RWPE2 (cell line): Measurements from ENCODE around the gene OASL.

Experiments used
- ATAC-seq: fragments of 200-7000 bp; cut with Tn5 transposase; 3 replicates; pipeline ENCODE4 v1.9.1; 2021; ENCODE audit warnings: low read depth
- DNase-seq: peaks from one replicate; pipeline ENCODE4 v3.0.0-alpha.2; 2020; ENCODE audit warnings: low spot score
- H3K27ac ChIP-seq: fragments of 450-650 bp; 2 replicates; pipeline ENCODE4 v1.5.1; 2017; ENCODE audit warnings: mild to moderate bottlenecking; ENCODE audit not compliant: poor library complexity, severe bottlenecking
- H3K27me3 ChIP-seq: fragments of 250-450 bp; sonication (Bioruptor Pico); 2 replicates; pipeline ENCODE4 v1.5.1; 2021; ENCODE audit warnings: mild to moderate bottlenecking, moderate library complexity; ENCODE audit not compliant: insufficient read depth, poor library complexity, severe bottlenecking
- H3K36me3 ChIP-seq: fragments of 250-450 bp; sonication (Bioruptor Pico); 2 replicates; pipeline ENCODE4 v1.5.1; 2020; ENCODE audit warnings: low read depth, mild to moderate bottlenecking, moderate library complexity
- H3K4me1 ChIP-seq: fragments of 250-450 bp; sonication (Bioruptor Pico); 2 replicates; pipeline ENCODE4 v1.5.1; 2021; ENCODE audit warnings: mild to moderate bottlenecking, moderate library complexity; ENCODE audit not compliant: insufficient read depth, poor library complexity, severe bottlenecking
- H3K4me3 ChIP-seq: fragments of 250-450 bp; sonication (Bioruptor Pico); 2 replicates; pipeline ENCODE4 v1.5.1; 2021; ENCODE audit warnings: mild to moderate bottlenecking, moderate library complexity; ENCODE audit not compliant: severe bottlenecking
- H3K9me3 ChIP-seq: fragments of 250-450 bp; sonication (Bioruptor Pico); 2 replicates; pipeline ENCODE4 v1.5.1; 2021; ENCODE audit warnings: mild to moderate bottlenecking, moderate library complexity; ENCODE audit not compliant: severe bottlenecking
- CTCF ChIP-seq: fragments of 450-650 bp; IDR thresholded peaks from one replicate; pipeline ENCODE4 v1.5.1; 2017; ENCODE audit warnings: mild to moderate bottlenecking, moderate library complexity; ENCODE audit not compliant: poor library complexity, severe bottlenecking

The OASL gene

GRCh38 chr12:121030576-121031212 lies 8.4 kb downstream of the OASL start:
- H3K4me1 ChIP-seq, result peaks cover 13% of the 10 kb centered on the region
- TF ChIP-seq CTCF, result no peak
- ATAC-seq (no peak), DNase-seq (no peak)
- no peaks in the 10 kb centered on the region for H3K9me3 ChIP-seq
- no peaks in the 10 kb centered on the region for H3K36me3 ChIP-seq
- H3K27me3 ChIP-seq, result no peaks in the 10 kb centered on the region
- no peak overlapping the region for H3K27ac ChIP-seq
- no peak overlapping the region for H3K4me3 ChIP-seq

GRCh38 chr12:121026274-121027045 lies 12.6 kb downstream of the OASL start:
- TF ChIP-seq CTCF, result no peak
- ATAC-seq (no peak), DNase-seq (no peak)
- H3K4me1 ChIP-seq, result no peaks in the 10 kb centered on the region
- H3K27me3 ChIP-seq, result no peaks in the 10 kb centered on the region
- no peak overlapping the region for H3K4me3 ChIP-seq
- H3K9me3 ChIP-seq, result no peaks in the 10 kb centered on the region
- H3K36me3 ChIP-seq, result no peaks in the 10 kb centered on the region
- no peak overlapping the region for H3K27ac ChIP-seq

- TF ChIP-seq CTCF, result no peak
- Histone ChIP-seq H3K9me3 (no peaks in the 10 kb centered on the region), H3K36me3 (no peaks in the 10 kb centered on the region), H3K27ac (no peak overlapping the region), H3K4me1 (no peaks in the 10 kb centered on the region), H3K27me3 (no peaks in the 10 kb centered on the region), H3K4me3 (no peak overlapping the region)
- DNase-seq, result no peak
- ATAC-seq, result no peak; the same call in 2 of the 3 replicates
These were observed 13.4 kb downstream of the OASL start for GRCh38 chr12:121025442-121026226.

- no peak overlapping the region for H3K27ac ChIP-seq
- H3K9me3 ChIP-seq, result no peaks in the 10 kb centered on the region
- no peak overlapping the region for H3K4me3 ChIP-seq
- TF ChIP-seq CTCF, result no peak
- DNase-seq, result no peak
- no peaks in the 10 kb centered on the region for H3K27me3 ChIP-seq
- no peak for ATAC-seq
- H3K36me3 ChIP-seq, result no peaks in the 10 kb centered on the region
- H3K4me1 ChIP-seq, result no peaks in the 10 kb centered on the region
These were observed 15.2 kb downstream of the OASL start for GRCh38 chr12:121023799-121024198.
